IMR-90 (cell line): ENCODE data around the gene CLCN4. TPM values are rescaled to one million over a fixed set of nuclear protein-coding genes. Genes with fewer than 3 reads are reported as not detected.

ENCODE experiments used
- ATAC-seq: fragments of 200-7000 bp; cut with Tn5 transposase; 2 replicates; pipeline ENCODE4 v1.9.1; 2020; ENCODE audit warnings: low read depth, mild to moderate bottlenecking, moderate library complexity
- BruUV-seq: library from RNA; stranded (reverse); fragments of 400-500 nt; replicated peaks from 2 replicates; lab custom pipeline; 2021; lab: Mats Ljungman, UMichigan
- CTCF ChIA-PET: fragments of 300-600 bp; formaldehyde crosslinking; extraction: SDS; loops from one replicate; lab custom pipeline; 2021; ENCODE audit warnings: antibody characterized with exemption; lab: Yijun Ruan, JAX
- POLR2A ChIA-PET: fragments of 300-600 bp; sonication (Branson Sonifier 250); formaldehyde crosslinking; loops from one replicate; lab custom pipeline; 2022; ENCODE audit warnings: antibody characterized with exemption; ENCODE audit not compliant: unreplicated experiment; lab: Charles Lee
- DNase-seq: peaks from one replicate; pipeline ENCODE4 v3.0.0; 2013
- H2AFZ ChIP-seq: replicated peaks from 2 replicates; pipeline ENCODE3; 2013; ENCODE audit warnings: low read length, mild to moderate bottlenecking; ENCODE audit not compliant: poor library complexity
- H2AK5ac ChIP-seq: 2 replicates; pipeline ENCODE4 v1.6.1; 2013; ENCODE audit warnings: low read depth, low read length, inconsistent platforms
- H2AK9ac ChIP-seq: replicated peaks from 2 replicates; pipeline ENCODE3; 2013; ENCODE audit warnings: mild to moderate bottlenecking, low read depth, low read length, moderate library complexity; ENCODE audit not compliant: poor library complexity
- H2BK120ac ChIP-seq: 2 replicates; pipeline ENCODE4 v1.6.1; 2013; ENCODE audit warnings: low read depth, low read length, inconsistent platforms
- H2BK15ac ChIP-seq: 3 replicates; pipeline ENCODE4 v1.6.1; 2013; ENCODE audit warnings: low read depth, low read length, inconsistent platforms
- H2BK20ac ChIP-seq: 2 replicates; pipeline ENCODE4 v1.6.1; 2013; ENCODE audit warnings: low read depth, mild to moderate bottlenecking, inconsistent platforms, low read length, moderate library complexity
- H2BK5ac ChIP-seq: 2 replicates; pipeline ENCODE4 v1.6.1; 2013; ENCODE audit warnings: mild to moderate bottlenecking, low read depth, low read length, inconsistent platforms; ENCODE audit not compliant: poor library complexity, severe bottlenecking
- H3K14ac ChIP-seq: replicated peaks from 2 replicates; pipeline ENCODE4 v1.6.1; 2013; ENCODE audit warnings: low read depth, low read length, inconsistent platforms
- H3K18ac ChIP-seq: 2 replicates; pipeline ENCODE4 v1.6.1; 2013; ENCODE audit warnings: low read depth, low read length, control low read depth
- H3K23ac ChIP-seq: 2 replicates; pipeline ENCODE4 v1.6.1; 2013; ENCODE audit warnings: low read depth, low read length, inconsistent platforms
- H3K27ac ChIP-seq: 2 replicates; pipeline ENCODE4 v1.5.1; 2013; ENCODE audit warnings: mild to moderate bottlenecking, control low read depth, low read length; ENCODE audit not compliant: insufficient read depth
- H3K27me3 ChIP-seq: 2 replicates; pipeline ENCODE4 v1.6.1; 2013; ENCODE audit warnings: low read length; ENCODE audit not compliant: control insufficient read depth, insufficient read depth
- H3K36me3 ChIP-seq: 2 replicates; pipeline ENCODE4 v1.6.1; 2013; ENCODE audit warnings: low read length, mixed read lengths; ENCODE audit not compliant: control insufficient read depth, insufficient read depth
- H3K4ac ChIP-seq: 2 replicates; pipeline ENCODE4 v1.6.1; 2013; ENCODE audit warnings: low read depth, low read length, inconsistent platforms
- H3K4me1 ChIP-seq: 2 replicates; pipeline ENCODE4 v1.6.1; 2013; ENCODE audit warnings: low read length, mixed read lengths; ENCODE audit not compliant: control insufficient read depth, insufficient read depth
- H3K4me2 ChIP-seq: 2 replicates; pipeline ENCODE4 v1.6.1; 2013; ENCODE audit warnings: low read depth, mild to moderate bottlenecking, control low read depth, low read length, moderate library complexity
- H3K4me3 ChIP-seq: 2 replicates; pipeline ENCODE4 v1.5.1; 2013; ENCODE audit warnings: low read depth, mild to moderate bottlenecking, control low read depth, low read length, moderate library complexity; ENCODE audit not compliant: insufficient read depth
- H3K56ac ChIP-seq: 2 replicates; pipeline ENCODE4 v1.6.1; 2013; ENCODE audit warnings: low read length, inconsistent platforms; ENCODE audit not compliant: insufficient read depth; ENCODE audit errors: extremely low read depth
- H3K79me1 ChIP-seq, 2 experiments: 2 replicates each; pipeline ENCODE4 v1.6.1; 2013; ENCODE audit warnings: low read length in 2 of 2, inconsistent platforms in 1 of 2, low read depth in 1 of 2
- H3K9ac ChIP-seq: 2 replicates; pipeline ENCODE4 v1.6.1; 2013; ENCODE audit warnings: low read depth, low read length, control low read depth
- H3K9me1 ChIP-seq: 2 replicates; pipeline ENCODE4 v1.6.1; 2013; ENCODE audit warnings: low read length, inconsistent platforms; ENCODE audit not compliant: insufficient read depth
- H3K9me3 ChIP-seq: 2 replicates; pipeline ENCODE4 v1.6.1; 2013; ENCODE audit warnings: low read length; ENCODE audit not compliant: control insufficient read depth, insufficient read depth
- H4K20me1 ChIP-seq: 2 replicates; pipeline ENCODE4 v1.6.1; 2013; ENCODE audit warnings: low read length, inconsistent platforms; ENCODE audit not compliant: insufficient read depth
- H4K5ac ChIP-seq: 2 replicates; pipeline ENCODE4 v1.6.1; 2013; ENCODE audit warnings: mild to moderate bottlenecking, low read depth, low read length, control low read depth
- H4K8ac ChIP-seq, 2 experiments: 2 replicates each; pipeline ENCODE4 v1.6.1; 2013; ENCODE audit warnings: low read depth in 2 of 2, low read length in 2 of 2, control low read depth in 1 of 2, inconsistent platforms in 1 of 2
- H4K91ac ChIP-seq: 2 replicates; pipeline ENCODE4 v1.6.1; 2013; ENCODE audit warnings: low read depth, low read length, inconsistent platforms; ENCODE audit not compliant: insufficient read depth
- BHLHE40 ChIP-seq: fragments of 150-350 bp; IDR thresholded peaks from 2 replicates; pipeline ENCODE4 v1.6.1; 2016; ENCODE audit warnings: mild to moderate bottlenecking, low read depth, low read length
- CEBPB ChIP-seq: IDR thresholded peaks from 2 replicates; pipeline ENCODE4 v1.6.1; 2012; ENCODE audit warnings: low read depth, low read length, improper control_type of control experiment
- CHD1 ChIP-seq: IDR thresholded peaks from 2 replicates; pipeline ENCODE4 v1.6.1; 2012; ENCODE audit warnings: low read depth, low read length, improper control_type of control experiment
- FOS ChIP-seq: fragments of 150-350 bp; IDR thresholded peaks from 2 replicates; pipeline ENCODE4 v1.6.1; 2016; ENCODE audit warnings: low read depth, low read length
- MAFK ChIP-seq: IDR thresholded peaks from 2 replicates; pipeline ENCODE4 v1.6.1; 2012; ENCODE audit warnings: low read depth, low read length, improper control_type of control experiment
- MAZ ChIP-seq: IDR thresholded peaks from 2 replicates; pipeline ENCODE4 v1.6.1; 2012; ENCODE audit warnings: low read depth, mild to moderate bottlenecking, low read length, improper control_type of control experiment, moderate library complexity, borderline replicate concordance
- MXI1 ChIP-seq: IDR thresholded peaks from 2 replicates; pipeline ENCODE4 v1.6.1; 2012; ENCODE audit warnings: low read depth, mild to moderate bottlenecking, low read length, moderate library complexity, borderline replicate concordance
- NFE2L2 ChIP-seq: fragments of 150-350 bp; IDR thresholded peaks from 2 replicates; pipeline ENCODE4 v1.6.1; 2016; ENCODE audit warnings: low read depth, mild to moderate bottlenecking, low read length
- POLR2A ChIP-seq: IDR thresholded peaks from 2 replicates; pipeline ENCODE4 v1.6.1; 2012; ENCODE audit warnings: mild to moderate bottlenecking, low read depth, low read length
- RAD21 ChIP-seq: IDR thresholded peaks from 2 replicates; pipeline ENCODE4 v1.6.1; 2012; ENCODE audit warnings: low read length, improper control_type of control experiment
- RCOR1 ChIP-seq: IDR thresholded peaks from 2 replicates; pipeline ENCODE4 v1.6.1; 2012; ENCODE audit warnings: mild to moderate bottlenecking, low read length, improper control_type of control experiment; ENCODE audit not compliant: insufficient replicate concordance
- SMC3 ChIP-seq: fragments of 150-350 bp; IDR thresholded peaks from 2 replicates; pipeline ENCODE4 v1.6.1; 2016; ENCODE audit warnings: low read depth, mild to moderate bottlenecking, antibody characterized with exemption, low read length, moderate library complexity
- whole genome bisulfite sequencing, 2 experiments: methylation state at CpG; one replicate each; pipeline versions ENCODE4 v1.1.5 to v1.1.7; 2013; ENCODE audit warnings: missing lambda C conversion rate in 2 of 2; ENCODE audit not compliant: insufficient read length in 1 of 2; ENCODE audit errors: extremely low coverage in 2 of 2; 5-methylcytosine and 5-hydroxymethylcytosine counted together
- dilution Hi-C: fragments of 300-500 bp; cut with HindIII; formaldehyde crosslinking; loops from one replicate; pipeline ENCODE4 v1.14.3; 2018; ENCODE audit warnings: low sequenced_read_pairs; ENCODE audit not compliant: unreplicated experiment
- in situ Hi-C: fragments of 300-500 bp; cut with MboI; formaldehyde crosslinking; loops from 3 replicates; pipeline ENCODE4 v1.14.3; 2019; ENCODE audit warnings: low sequenced_read_pairs, inconsistent platforms, mixed read lengths
- intact Hi-C: fragments of 100-400 bp; cut with micrococcal nuclease; formaldehyde crosslinking; loops from 2 replicates; pipeline ENCODE4 v1.10.0; 2022
- polyA plus RNA-seq, 3 experiments: library from polyadenylated mRNA; depleted of rRNA; stranded (reverse); fragments of >200 nt; gene quantifications; 2 replicates each; pipeline ENCODE4 v1.2.3, GENCODE V29; 2012; ENCODE audit warnings: low replicate concordance in 1 of 3
- total RNA-seq: library from RNA; depleted of rRNA; stranded (reverse); fragments of >200 nt; gene quantifications from 2 replicates; pipeline ENCODE4 v1.2.3, GENCODE V29; 2012
- TF ChIP-seq, protein P1 (sequence below): conservative IDR thresholded peaks from 2 replicates; pipeline ENCODE4 v1.5.1; 2012; ENCODE audit warnings: mild to moderate bottlenecking, low read depth, low read length, improper control_type of control experiment
- TF ChIP-seq, protein P2 (sequence below): fragments of 150-350 bp; IDR thresholded peaks from 2 replicates; pipeline ENCODE4 v1.6.1; 2017; ENCODE audit warnings: mild to moderate bottlenecking, antibody characterized with exemption, low read length, low read depth
- TF ChIP-seq, protein P3 (sequence below): fragments of 150-350 bp; IDR thresholded peaks from 2 replicates; pipeline ENCODE4 v1.6.1; 2016; ENCODE audit warnings: low read depth, mild to moderate bottlenecking, low read length, moderate library complexity, borderline replicate concordance

The CLCN4 gene
- total and polyA plus RNA-seq, 2 of the 4 experiments (the other 2 are of a cell fraction), result 2.2 to 4.5 TPM

GRCh38 chrX:10168226-10168625 lies 11.5 kb downstream of the CLCN4 start:
- H2AK5ac ChIP-seq, result no peak overlapping the region
- whole genome bisulfite sequencing, 2 experiments, result 20% methylated on average over 1 of the region's 9 CpGs; no CpG with 5 or more reads in 1 of the 2 experiments
- TF ChIP-seq POLR2A (no peak), MXI1 (no peak), SMC3 (no peak), MAZ (no peak), BHLHE40 (no peak), CHD1 (no peak), RCOR1 (no peak), FOS (no peak), MAFK (no peak), RAD21 (no peak), CEBPB (no peak), NFE2L2 (no peak)
- TF ChIP-seq, protein P1, sequence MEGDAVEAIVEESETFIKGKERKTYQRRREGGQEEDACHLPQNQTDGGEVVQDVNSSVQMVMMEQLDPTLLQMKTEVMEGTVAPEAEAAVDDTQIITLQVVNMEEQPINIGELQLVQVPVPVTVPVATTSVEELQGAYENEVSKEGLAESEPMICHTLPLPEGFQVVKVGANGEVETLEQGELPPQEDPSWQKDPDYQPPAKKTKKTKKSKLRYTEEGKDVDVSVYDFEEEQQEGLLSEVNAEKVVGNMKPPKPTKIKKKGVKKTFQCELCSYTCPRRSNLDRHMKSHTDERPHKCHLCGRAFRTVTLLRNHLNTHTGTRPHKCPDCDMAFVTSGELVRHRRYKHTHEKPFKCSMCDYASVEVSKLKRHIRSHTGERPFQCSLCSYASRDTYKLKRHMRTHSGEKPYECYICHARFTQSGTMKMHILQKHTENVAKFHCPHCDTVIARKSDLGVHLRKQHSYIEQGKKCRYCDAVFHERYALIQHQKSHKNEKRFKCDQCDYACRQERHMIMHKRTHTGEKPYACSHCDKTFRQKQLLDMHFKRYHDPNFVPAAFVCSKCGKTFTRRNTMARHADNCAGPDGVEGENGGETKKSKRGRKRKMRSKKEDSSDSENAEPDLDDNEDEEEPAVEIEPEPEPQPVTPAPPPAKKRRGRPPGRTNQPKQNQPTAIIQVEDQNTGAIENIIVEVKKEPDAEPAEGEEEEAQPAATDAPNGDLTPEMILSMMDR, result no peak
- TF ChIP-seq, protein P2, sequence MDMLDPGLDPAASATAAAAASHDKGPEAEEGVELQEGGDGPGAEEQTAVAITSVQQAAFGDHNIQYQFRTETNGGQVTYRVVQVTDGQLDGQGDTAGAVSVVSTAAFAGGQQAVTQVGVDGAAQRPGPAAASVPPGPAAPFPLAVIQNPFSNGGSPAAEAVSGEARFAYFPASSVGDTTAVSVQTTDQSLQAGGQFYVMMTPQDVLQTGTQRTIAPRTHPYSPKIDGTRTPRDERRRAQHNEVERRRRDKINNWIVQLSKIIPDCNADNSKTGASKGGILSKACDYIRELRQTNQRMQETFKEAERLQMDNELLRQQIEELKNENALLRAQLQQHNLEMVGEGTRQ, result no peak
- TF ChIP-seq, protein P3, sequence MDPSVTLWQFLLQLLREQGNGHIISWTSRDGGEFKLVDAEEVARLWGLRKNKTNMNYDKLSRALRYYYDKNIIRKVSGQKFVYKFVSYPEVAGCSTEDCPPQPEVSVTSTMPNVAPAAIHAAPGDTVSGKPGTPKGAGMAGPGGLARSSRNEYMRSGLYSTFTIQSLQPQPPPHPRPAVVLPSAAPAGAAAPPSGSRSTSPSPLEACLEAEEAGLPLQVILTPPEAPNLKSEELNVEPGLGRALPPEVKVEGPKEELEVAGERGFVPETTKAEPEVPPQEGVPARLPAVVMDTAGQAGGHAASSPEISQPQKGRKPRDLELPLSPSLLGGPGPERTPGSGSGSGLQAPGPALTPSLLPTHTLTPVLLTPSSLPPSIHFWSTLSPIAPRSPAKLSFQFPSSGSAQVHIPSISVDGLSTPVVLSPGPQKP, result no peak
- no peak overlapping the region for H3K4me2 ChIP-seq
- no peak overlapping the region for H2AK9ac ChIP-seq
- CTCF ChIA-PET, result interaction anchor here (1.4 kb wide), 1 partner anchor 49 kb away, joined by 3 read pairs; no protein-coding TSS in a partner anchor
- H3K18ac ChIP-seq, result no peak overlapping the region
- DNase-seq (no peak), ATAC-seq (no peak)
- dilution Hi-C loops, result no loop called here
- H3K4ac ChIP-seq, result no peak overlapping the region
- H3K14ac ChIP-seq, result no peak overlapping the region
- H4K8ac ChIP-seq, result no peak overlapping the region
- H3K79me1 ChIP-seq, result no peaks in the 10 kb centered on the region
- in situ Hi-C loops, result no loop called here
- no peak overlapping the region for H2BK5ac ChIP-seq
- BruUV-seq, result no TSS peak
- no peak overlapping the region for H3K27ac ChIP-seq
- H4K20me1 ChIP-seq, result no peaks in the 10 kb centered on the region
- no peaks in the 10 kb centered on the region for H3K27me3 ChIP-seq
- H2BK15ac ChIP-seq, result no peak overlapping the region
- no peaks in the 10 kb centered on the region for H3K36me3 ChIP-seq
- H3K23ac ChIP-seq, result no peak overlapping the region
- POLR2A ChIA-PET, result no interaction called here
- no peak overlapping the region for H3K56ac ChIP-seq
- H2AFZ ChIP-seq, result no peak overlapping the region
- H3K9me3 ChIP-seq, result no peaks in the 10 kb centered on the region
- H4K5ac ChIP-seq, result no peak overlapping the region
- H3K4me1 ChIP-seq, result peaks cover 2% of the 10 kb centered on the region; the same call in 1 of the 2 replicates
- H3K4me3 ChIP-seq, result no peak overlapping the region
- intact Hi-C loops, result no loop called here
- H3K9me1 ChIP-seq, result 0 out of 2 replicates have a peak, but pooled peaks cover 2% of the 10 kb centered on the region
- H3K9ac ChIP-seq, result no peak overlapping the region
- no peak overlapping the region for H2BK120ac ChIP-seq
- no peak overlapping the region for H2BK20ac ChIP-seq
- no peak overlapping the region for H4K91ac ChIP-seq
